GM19455 (cell line): Measurements from ENCODE around the gene IFT27.
"Not testable (repeated sequence)": the region's sequence is repeated elsewhere in the genome, so short reads cannot be mapped to it uniquely, and the experiment has no call there.

Source experiments
- ATAC-seq: cut with Tn5 transposase; IDR thresholded peaks from one replicate; pipeline ENCODE4 v1.9.1; 2021; ENCODE audit not compliant: unreplicated experiment

IFT27 gene

GRCh38 chr22:36765943-36766450 is 9.9 kb downstream of the IFT27 start:
- ATAC-seq = no peak

GRCh38 chr22:36765131-36765942 is 10.6 kb downstream of the IFT27 start:
- ATAC-seq = no peak

GRCh38 chr22:36764641-36765040 is 11.3 kb downstream of the IFT27 start:
- ATAC-seq = no peak

- ATAC-seq = no peak
These were observed 11.9 kb downstream of the IFT27 start for GRCh38 chr22:36764060-36764459.

GRCh38 chr22:36763576-36763975 is 12.3 kb downstream of the IFT27 start:
- ATAC-seq = no peak

- no peak for ATAC-seq
These were observed 13.1 kb downstream of the IFT27 start for GRCh38 chr22:36762687-36763260.

GRCh38 chr22:36761553-36762240 is 14.2 kb downstream of the IFT27 start:
- no peak for ATAC-seq

- no peak for ATAC-seq
These were observed 15.1 kb downstream of the IFT27 start for GRCh38 chr22:36760786-36761185.

GRCh38 chr22:36759481-36760159 is 16.3 kb downstream of the IFT27 start:
- no peak for ATAC-seq

- ATAC-seq = no peak
These were observed 17.1 kb downstream of the IFT27 start for GRCh38 chr22:36758792-36759271.

GRCh38 chr22:36757668-36758211 is 18.2 kb downstream of the IFT27 start:
- ATAC-seq = no peak

- no peak for ATAC-seq
These were observed 18.9 kb downstream of the IFT27 start for GRCh38 chr22:36756746-36757655.

GRCh38 chr22:36756031-36756430 is 19.9 kb downstream of the IFT27 start:
- no peak for ATAC-seq

- ATAC-seq = no peak
These were observed 20.6 kb downstream of the IFT27 start for GRCh38 chr22:36755316-36755715.

- not testable (repeated sequence) for ATAC-seq
These were observed 21.0 kb downstream of the IFT27 start for GRCh38 chr22:36754881-36755280.

- ATAC-seq = no peak
These were observed 22.0 kb downstream of the IFT27 start for GRCh38 chr22:36753916-36754315.

GRCh38 chr22:36753120-36753802 is 22.7 kb downstream of the IFT27 start:
- ATAC-seq = no peak

- ATAC-seq = no peak
These were observed 29.4 kb downstream of the IFT27 start for GRCh38 chr22:36746375-36746970.
